Common myeloid progenitor, CD34-positive (primary cell): ENCODE results near the gene NFATC3. TPM values are rescaled to one million over a fixed set of nuclear protein-coding genes. Genes with fewer than 3 reads are reported as not detected.

Experiments used
- CTCF ChIA-PET: fragments of 350-600 bp; sonication (Branson Sonifier 250); formaldehyde crosslinking; loops from one replicate; lab custom pipeline; 2021; ENCODE audit warnings: antibody characterized with exemption; lab: Charles Lee
- POLR2A ChIA-PET: fragments of 350-600 bp; sonication (Branson Sonifier 250); formaldehyde crosslinking; loops from one replicate; lab custom pipeline; 2021; ENCODE audit warnings: antibody characterized with exemption; lab: Charles Lee
- DNase-seq, 3 donors: peaks; one replicate each; pipeline versions ENCODE4 v3.0.0 to v3.0.0-alpha.2; 2013
- H3K27ac ChIP-seq, 2 experiments: 1 replicate in 1 of 2; 2 replicates in 1 of 2; pipeline ENCODE4 v1.7.0; 2013; ENCODE audit warnings: inconsistent platforms in 2 of 2, low read length in 2 of 2, mild to moderate bottlenecking in 2 of 2, low read depth in 1 of 2, moderate library complexity in 1 of 2; ENCODE audit not compliant: severe bottlenecking in 2 of 2, insufficient read depth in 1 of 2, poor library complexity in 1 of 2
- H3K27me3 ChIP-seq, 5 experiments: replicated peaks in 2 of 5; 1 replicate in 3 of 5; 2 replicates in 2 of 5; pipeline versions ENCODE4 v1.6.1 to v1.7.0; 2013; ENCODE audit warnings: low read length in 4 of 5, mild to moderate bottlenecking in 2 of 5, moderate library complexity in 2 of 5, inconsistent platforms in 1 of 5; ENCODE audit not compliant: insufficient read depth in 5 of 5, control insufficient read depth in 4 of 5
- H3K36me3 ChIP-seq, 4 experiments: 1 replicate in 2 of 4; 2 replicates in 2 of 4; pipeline versions ENCODE4 v1.6.1 to v1.7.0; 2013; ENCODE audit warnings: low read length in 3 of 4, control low read depth in 1 of 4, mild to moderate bottlenecking in 1 of 4; ENCODE audit not compliant: control insufficient read depth in 4 of 4, insufficient read depth in 4 of 4
- H3K4me1 ChIP-seq, 4 experiments: 1 replicate in 3 of 4; 2 replicates in 1 of 4; pipeline versions ENCODE4 v1.6.1 to v1.7.1; 2013; ENCODE audit warnings: low read length in 3 of 4, mild to moderate bottlenecking in 3 of 4, control low read depth in 1 of 4, inconsistent platforms in 1 of 4, moderate library complexity in 1 of 4; ENCODE audit not compliant: control insufficient read depth in 4 of 4, insufficient read depth in 4 of 4; ENCODE audit errors: control extremely low read depth in 1 of 4
- H3K4me3 ChIP-seq, 7 experiments: 1 replicate in 4 of 7; 2 replicates in 3 of 7; pipeline versions ENCODE4 v1.5.1 to v1.7.0; 2013; ENCODE audit warnings: mild to moderate bottlenecking in 7 of 7, low read length in 6 of 7, moderate library complexity in 6 of 7, inconsistent platforms in 2 of 7, low read depth in 2 of 7, control low read depth in 1 of 7; ENCODE audit not compliant: insufficient read depth in 4 of 7, control insufficient read depth in 1 of 7; ENCODE audit errors: extremely low read depth in 1 of 7
- H3K9me3 ChIP-seq, 5 experiments: 1 replicate in 4 of 5; 2 replicates in 1 of 5; pipeline versions ENCODE4 v1.6.1 to v1.7.1; 2013; ENCODE audit warnings: low read length in 4 of 5, mild to moderate bottlenecking in 2 of 5, inconsistent platforms in 1 of 5, low read depth in 1 of 5, moderate library complexity in 1 of 5; ENCODE audit not compliant: control insufficient read depth in 4 of 5, insufficient read depth in 2 of 5; ENCODE audit errors: control extremely low read depth in 1 of 5
- WGBS: methylation state at CpG from one replicate; pipeline ENCODE4 v1.1.5; 2013; ENCODE audit not compliant: insufficient coverage; 5-methylcytosine and 5-hydroxymethylcytosine counted together
- polyA plus RNA-seq: library from polyadenylated mRNA; unstranded; fragments of 120-200 nt; gene quantifications from one replicate; pipeline ENCODE4 v1.2.1, GENCODE V29; 2013

Gene NFATC3
- 33.9 TPM for polyA plus RNA-seq

DNA sequence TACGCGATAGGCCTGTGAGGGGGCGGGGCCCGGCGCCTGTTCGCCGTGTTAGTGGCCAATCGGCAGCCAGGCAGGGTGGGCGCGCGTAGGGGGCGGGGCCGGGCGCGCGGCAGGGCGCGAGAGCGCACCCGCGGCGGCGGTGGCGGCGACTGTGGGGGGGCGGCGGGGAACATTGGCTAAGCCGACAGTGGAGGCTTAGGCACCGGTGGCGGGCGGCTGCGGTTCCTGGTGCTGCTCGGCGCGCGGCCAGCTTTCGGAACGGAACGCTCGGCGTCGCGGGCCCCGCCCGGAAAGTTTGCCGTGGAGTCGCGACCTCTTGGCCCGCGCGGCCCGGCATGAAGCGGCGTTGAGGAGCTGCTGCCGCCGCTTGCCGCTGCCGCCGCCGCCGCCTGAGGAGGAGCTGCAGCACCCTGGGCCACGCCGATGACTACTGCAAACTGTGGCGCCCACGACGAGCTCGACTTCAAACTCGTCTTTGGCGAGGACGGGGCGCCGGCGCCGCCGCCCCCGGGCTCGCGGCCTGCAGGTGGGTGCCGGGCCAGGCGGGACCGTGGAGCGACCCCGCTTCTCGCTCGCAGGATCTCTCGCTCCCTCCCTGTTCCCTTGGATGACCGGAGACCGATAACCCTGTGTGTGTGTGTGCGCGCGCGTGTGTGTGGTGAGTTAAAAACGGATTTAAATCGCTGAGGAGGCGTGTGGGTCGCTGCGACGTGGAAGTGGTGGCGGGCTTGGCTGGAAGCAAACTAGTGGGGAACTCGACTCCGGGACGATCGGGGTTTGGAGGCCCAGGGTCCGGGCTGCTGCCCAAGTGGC, at the start of gene NFATC3:
Gene NFATC3, plus strand, starts transcription at position 112 of the 813 bp plus-strand sequence. Its CDS starts 312 bp downstream, at position 424.
- H3K4me1 ChIP-seq: peaks cover 26 to 74% (median 63%) of the 10 kb centered on the region in 4 experiments
- no peaks in the 10 kb centered on the region for H3K9me3 ChIP-seq
- H3K4me3 ChIP-seq: peak within 1 kb of the TSS; percentile 85 to 98 (median 91)
- peak within 1 kb of the TSS; percentile 70 to 87 for H3K27ac ChIP-seq
- no peaks in the 10 kb centered on the region for H3K27me3 ChIP-seq
- ChIA-PET POLR2A (interaction anchor here (0.5 to 1.1 kb wide), 3 partner anchors 10 to 667 kb away, joined by 3 read pairs; no protein-coding TSS in a partner anchor), CTCF (interaction anchor here (0.9 to 6.5 kb wide), 9 partner anchors 8 to 143 kb away, joined by 3 to 34 read pairs (median 4); no protein-coding TSS in a partner anchor)
- H3K36me3 ChIP-seq: no peaks in the 10 kb centered on the region
- WGBS: 0% methylated on average over 91 of the region's 104 CpGs
- peak; percentile 98 to 99 (median 99) for DNase-seq

DNA sequence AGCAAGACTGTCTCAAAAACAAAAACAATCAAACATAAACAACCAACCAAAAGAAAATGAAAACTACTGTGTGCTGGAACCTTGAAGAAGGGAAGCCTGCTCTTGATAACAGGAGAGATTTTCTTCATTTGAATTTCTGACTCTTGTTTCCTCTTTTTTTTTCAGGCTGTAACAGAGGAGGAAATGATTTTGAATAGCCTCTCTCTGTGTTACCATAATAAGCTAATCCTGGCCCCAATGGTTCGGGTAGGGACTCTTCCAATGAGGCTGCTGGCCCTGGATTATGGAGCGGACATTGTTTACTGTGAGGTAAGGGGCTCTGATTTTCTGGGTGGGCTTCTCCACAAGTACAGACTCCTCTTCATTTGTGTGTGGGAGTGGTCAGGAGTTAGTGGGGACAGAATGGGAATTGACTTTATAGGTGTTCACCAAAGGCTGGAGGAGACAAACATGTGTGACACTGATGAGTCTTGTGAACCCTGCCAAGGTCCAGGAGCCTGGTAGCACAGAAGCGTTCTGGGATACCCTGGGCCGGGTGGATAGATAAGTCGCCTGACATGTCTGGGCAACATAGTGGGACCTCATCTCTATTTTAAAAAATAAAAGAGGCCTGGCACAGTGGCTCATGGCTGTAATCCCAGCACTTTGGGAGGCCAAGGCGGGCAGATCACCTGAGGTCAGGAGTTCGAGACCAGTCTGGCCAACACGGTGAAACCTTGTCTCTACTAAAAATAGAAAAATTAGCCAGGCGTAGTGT, 47.2 kb upstream of the NFATC3 start:
- peak in 2 of 3 donors; percentile 35 to 41 for DNase-seq
- ChIA-PET CTCF (interaction anchor here (0.6 to 1.6 kb wide), 7 partner anchors 10 to 124 kb away, joined by 3 to 6 read pairs (median 3); no protein-coding TSS in a partner anchor), POLR2A (interaction anchor here (1.3 kb wide), 1 partner anchor 15 kb away, joined by 5 read pairs; the partner anchor contains the start of genes DDX28 and DUS2)
- WGBS: 95% methylated on average over 7 of the region's 9 CpGs
- peaks cover 2 to 23% (median 7%) of the 10 kb centered on the region in 4 experiments for H3K36me3 ChIP-seq
- no peaks in the 10 kb centered on the region for H3K9me3 ChIP-seq
- peak overlapping the region in 1 of 2 experiments; percentile 49 for H3K27ac ChIP-seq
- H3K27me3 ChIP-seq: no peaks in the 10 kb centered on the region
- H3K4me1 ChIP-seq: peaks cover 7 to 21% (median 18%) of the 10 kb centered on the region in 4 experiments
- peak overlapping the region in 1 of 7 experiments; percentile 7 for H3K4me3 ChIP-seq

DNA sequence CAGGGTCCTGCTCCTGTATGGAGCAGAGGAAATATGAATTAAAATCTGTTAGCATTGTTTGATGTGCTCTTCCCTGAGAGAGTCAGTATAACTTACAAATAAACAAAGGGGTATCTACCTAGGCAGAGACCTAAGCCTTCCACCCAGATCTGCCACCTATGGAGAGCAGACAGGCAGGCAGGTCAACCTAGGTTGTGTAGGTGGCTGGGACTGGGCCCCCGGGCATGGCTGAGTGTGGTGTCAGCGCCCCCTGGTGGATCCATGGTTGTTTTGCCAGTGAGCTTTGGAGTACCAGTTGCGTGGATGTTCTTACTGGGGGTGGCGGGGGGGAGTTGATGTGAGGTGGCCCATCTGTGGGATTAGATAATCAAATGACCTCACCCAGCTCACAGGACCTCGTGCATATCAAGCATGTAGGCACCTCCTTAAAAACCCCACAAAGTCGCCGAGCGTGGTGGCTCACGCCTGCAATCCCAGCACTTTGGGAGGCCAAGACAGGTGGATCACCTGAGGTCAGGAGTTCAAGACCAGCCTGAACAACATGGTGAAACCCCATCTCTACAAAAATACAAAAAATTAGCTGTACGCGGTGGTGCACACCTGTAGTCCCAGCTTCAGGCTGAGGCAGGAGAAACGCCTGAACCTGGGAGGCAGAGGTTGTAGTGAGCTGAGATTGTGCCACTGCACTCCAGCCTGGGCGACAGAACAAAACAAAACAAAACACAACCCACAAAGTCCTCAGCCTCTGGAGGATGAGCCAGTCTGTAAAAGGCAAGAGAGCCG, 44.5 kb upstream of the NFATC3 start:
- CTCF ChIA-PET: interaction anchor here (0.6 to 2.9 kb wide), 43 partner anchors 8 to 545 kb away, joined by 3 to 18 read pairs (median 4); partner anchors contain the start of genes DDX28, DUS2, LCAT and PSMB10
- no peaks in the 10 kb centered on the region for H3K27me3 ChIP-seq
- H3K9me3 ChIP-seq: no peaks in the 10 kb centered on the region
- peaks cover 2 to 19% (median 8%) of the 10 kb centered on the region in 4 experiments for H3K36me3 ChIP-seq
- peaks cover 7 to 21% (median 18%) of the 10 kb centered on the region in 4 experiments for H3K4me1 ChIP-seq
- no peak overlapping the region for H3K27ac ChIP-seq
- WGBS: 66% methylated on average over 12 of the region's 14 CpGs
- peak; percentile 84 to 89 (median 89) for DNase-seq
- POLR2A ChIA-PET: interaction anchor here (0.6 to 1.6 kb wide), 5 partner anchors 19 to 186 kb away, joined by 3 to 5 read pairs (median 4); no protein-coding TSS in a partner anchor
- H3K4me3 ChIP-seq: no peak overlapping the region

- peaks cover 2 to 19% (median 10%) of the 10 kb centered on the region in 4 experiments for H3K36me3 ChIP-seq
- peak in 1 of 3 donors; percentile 15 for DNase-seq
- peaks cover 7 to 21% (median 18%) of the 10 kb centered on the region in 4 experiments for H3K4me1 ChIP-seq
- WGBS: no CpG with 5 or more reads among the region's 2 CpGs
- ChIA-PET CTCF (interaction anchor here (1.2 to 2.9 kb wide), 6 partner anchors 19 to 370 kb away, joined by 3 to 18 read pairs (median 6); partner anchors contain the start of genes DDX28 and DUS2), POLR2A (no interaction called here)
- H3K27ac ChIP-seq: no peak overlapping the region
- H3K9me3 ChIP-seq: no peaks in the 10 kb centered on the region
- no peak overlapping the region for H3K4me3 ChIP-seq
- no peaks in the 10 kb centered on the region for H3K27me3 ChIP-seq
Observed at GRCh38 chr16:68041783-68042182, 43.4 kb upstream of the NFATC3 start.

- Histone ChIP-seq H3K27ac (no peak overlapping the region), H3K9me3 (no peaks in the 10 kb centered on the region), H3K4me1 (peaks cover 0 to 3% (median under 1%) of the 10 kb centered on the region in 4 experiments), H3K4me3 (no peak overlapping the region), H3K36me3 (peaks cover 14 to 28% (median 21%) of the 10 kb centered on the region in 4 experiments), H3K27me3 (no peaks in the 10 kb centered on the region)
- 94% methylated on average over 6 of the region's 7 CpGs for whole genome bisulfite sequencing
- ChIA-PET CTCF (interaction anchor here (0.9 kb wide), 1 partner anchor 106 kb away, joined by 4 read pairs; no protein-coding TSS in a partner anchor), POLR2A (interaction anchor here (0.6 kb wide), 1 partner anchor 182 kb away, joined by 6 read pairs; no protein-coding TSS in a partner anchor)
- no peak for DNase-seq
Observed at GRCh38 chr16:68046106-68046505, 39.1 kb upstream of the NFATC3 start.

DNA sequence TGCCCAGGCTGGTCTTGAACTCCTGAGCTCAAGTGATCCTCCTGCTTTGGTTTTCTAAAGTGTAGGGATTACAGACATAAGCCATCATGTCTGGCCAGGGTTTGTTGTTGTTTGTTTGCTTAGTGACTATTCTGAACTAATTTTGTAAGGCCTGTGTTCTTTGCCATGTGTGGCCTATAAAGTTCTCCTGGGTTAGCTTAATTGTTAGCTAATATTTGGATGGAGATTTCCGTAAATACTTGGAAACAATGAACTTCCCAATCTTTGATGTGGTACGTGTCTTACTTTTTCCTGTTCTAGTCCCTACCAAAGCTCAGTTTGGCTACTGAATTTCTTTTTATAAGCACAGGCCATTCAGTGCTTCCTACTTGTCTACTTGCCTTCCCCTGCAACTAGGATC, 37.2 kb upstream of the NFATC3 start:
- DNase-seq: no peak
- Histone ChIP-seq H3K9me3 (no peaks in the 10 kb centered on the region), H3K4me3 (no peak overlapping the region), H3K4me1 (no peaks in the 10 kb centered on the region), H3K27ac (no peak overlapping the region), H3K27me3 (no peaks in the 10 kb centered on the region), H3K36me3 (peaks cover 14 to 35% (median 28%) of the 10 kb centered on the region in 4 experiments)
- POLR2A ChIA-PET: no interaction called here
- 100% methylated on average over 2 of the region's 2 CpGs for WGBS
- CTCF ChIA-PET: interaction anchor here (0.8 to 1.8 kb wide), 2 partner anchors 18 to 164 kb away, joined by 4 to 8 read pairs; partner anchors contain the start of gene NRN1L
